Activated CD8-positive, alpha-beta memory T cell treated with anti-CD3 and anti-CD28 coated beads for 1 hour (primary cell): ENCODE measurements around the gene SDR42E1.

Experiments
- DNase-seq, 2 donors: peaks; one replicate each; pipeline ENCODE4 v3.0.0-alpha.2; 2020; ENCODE audit warnings: low read depth in 1 of 2; ENCODE audit errors: extremely low read depth in 1 of 2

SDR42E1 gene

DNA sequence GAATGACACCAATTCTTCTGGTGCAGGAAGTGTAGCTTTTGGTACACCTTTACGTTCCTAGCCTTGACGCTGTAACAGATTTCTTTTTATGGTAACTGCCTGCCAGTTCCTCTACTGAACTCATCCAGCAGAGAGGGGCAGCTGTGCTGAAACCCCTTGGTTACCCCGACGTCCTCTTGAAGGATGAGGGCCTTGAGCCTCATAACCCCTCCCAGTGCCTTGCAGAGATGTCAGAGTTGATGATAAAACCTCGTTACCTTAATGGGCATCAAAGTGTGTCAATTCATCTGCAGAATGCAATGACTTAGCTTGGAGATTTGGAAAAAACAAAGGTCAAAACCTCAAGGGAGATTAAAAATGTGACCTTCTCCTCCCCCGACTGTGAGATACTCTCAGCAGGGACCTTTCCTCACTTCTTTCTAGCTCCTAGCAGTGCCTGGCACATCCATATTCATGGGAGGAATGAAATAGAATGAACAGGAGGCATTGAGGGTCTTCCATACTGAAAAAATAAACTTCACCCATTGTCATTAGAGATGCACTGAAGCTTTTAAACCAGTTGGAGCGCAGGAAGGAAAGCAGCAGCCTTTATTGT is 69.2 kb downstream of the SDR42E1 start:
- no peak for DNase-seq

DNA sequence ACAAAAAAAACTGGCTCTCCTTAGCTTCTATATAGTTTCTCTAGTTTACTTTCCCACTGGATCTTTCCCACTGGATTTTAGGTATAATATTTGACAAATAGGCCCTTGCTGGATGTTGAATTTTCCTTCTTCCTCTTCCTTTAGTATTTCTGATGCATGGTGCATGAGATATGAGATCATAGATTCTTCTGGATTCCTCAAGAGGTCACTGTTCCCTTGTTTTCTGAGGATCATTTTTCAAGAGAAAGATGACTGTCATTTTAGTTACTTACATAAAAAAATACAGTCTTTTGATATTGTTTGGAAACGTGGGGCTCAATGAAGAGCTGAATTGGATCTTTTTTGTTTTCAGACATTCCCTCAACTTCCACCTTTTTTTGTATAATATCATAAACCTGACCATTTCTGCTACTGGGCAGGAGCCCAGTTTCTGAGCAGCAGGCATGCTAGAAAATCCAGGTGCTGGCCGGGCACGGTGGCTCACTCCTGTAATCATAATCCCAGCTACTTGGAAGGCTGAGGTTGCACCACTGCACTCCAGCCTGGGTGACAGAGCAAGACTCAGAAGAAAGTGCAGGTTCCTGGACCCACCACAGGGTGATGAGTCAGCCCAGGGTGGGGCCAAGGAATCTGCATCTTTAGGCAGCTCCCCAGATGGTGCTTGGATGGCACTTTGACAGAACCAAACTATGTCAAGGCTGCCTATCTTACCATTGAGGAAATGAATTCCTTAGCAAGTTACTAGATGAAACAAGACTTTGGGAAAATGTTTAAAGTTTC is 70.3 kb downstream of the SDR42E1 start:
- DNase-seq: no peak

DNA sequence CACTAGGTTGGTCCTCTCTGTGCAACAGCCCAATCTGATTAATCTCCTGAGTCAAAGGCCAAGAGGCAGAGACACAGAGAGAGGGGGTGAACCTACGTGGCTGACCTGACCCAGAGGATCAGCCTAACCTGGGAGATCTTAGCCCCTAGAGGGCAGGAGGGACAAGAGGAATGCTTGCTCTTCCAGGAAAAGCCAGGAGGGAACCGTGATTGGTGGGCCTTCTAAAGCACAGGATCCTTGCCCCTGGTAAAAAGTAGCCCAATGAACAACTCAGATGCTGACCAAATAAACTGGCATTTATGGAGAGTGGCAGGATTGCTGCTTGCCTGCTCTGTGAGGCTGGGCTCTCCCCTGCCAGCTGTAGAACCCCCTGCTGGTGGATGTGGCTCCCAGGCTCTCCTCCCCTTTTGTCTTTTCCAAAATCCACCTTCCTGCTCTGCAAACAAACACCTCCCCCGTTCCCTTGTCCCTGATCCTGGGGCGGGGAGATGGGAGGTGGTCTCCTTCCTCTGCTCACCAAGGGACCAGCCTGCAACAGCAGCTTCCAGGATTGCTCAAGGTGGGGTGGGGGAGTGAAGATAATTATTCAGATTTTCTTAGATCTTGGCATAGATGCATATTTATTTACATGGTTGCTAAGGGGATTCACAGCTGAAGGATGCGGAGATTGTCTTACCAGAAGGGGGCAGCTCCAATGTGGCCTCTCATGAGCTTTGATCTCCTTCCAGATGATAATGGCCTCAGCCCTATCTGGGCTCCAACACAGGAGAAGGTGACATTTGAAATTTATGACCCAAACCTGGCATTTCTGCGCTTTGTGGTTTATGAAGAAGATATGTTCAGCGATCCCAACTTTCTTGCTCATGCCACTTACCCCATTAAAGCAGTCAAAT is 71.9 kb downstream of the SDR42E1 start:
- no peak for DNase-seq
